Stimulated activated CD4-positive, alpha-beta T cell treated with anti-CD3 and anti-CD28 coated beads, Interleukin-2, amount 100 ng/mL, for 48 hours (primary cell): ENCODE results near the gene DNAJC21.
"Not testable (repeated sequence)": the region's sequence is repeated elsewhere in the genome, so short reads cannot be mapped to it uniquely, and the experiment has no call there.

Source experiments
- DNase-seq, 2 donors: peaks; one replicate each; pipeline ENCODE4 v3.0.0-alpha.2; 2020

Gene DNAJC21

GRCh38 chr5:34929134-34929719 is at the start of gene DNAJC21:
TSS of gene DNAJC21 (plus strand) at chr5:34929559. CDS start at chr5:34929820, 261 bp downstream.
- peak; percentile 97 for DNase-seq

- DNase-seq = no peak
Observed at GRCh38 chr5:34881246-34881645, 48.1 kb upstream of the DNAJC21 start.

GRCh38 chr5:34886392-34887119 is 42.8 kb upstream of the DNAJC21 start:
- no peak for DNase-seq

- DNase-seq = no peak
Observed at GRCh38 chr5:34889394-34889793, 40.0 kb upstream of the DNAJC21 start.

GRCh38 chr5:34891981-34892380 is 37.4 kb upstream of the DNAJC21 start:
- no peak for DNase-seq

GRCh38 chr5:34892414-34892813 is 36.9 kb upstream of the DNAJC21 start:
- no peak for DNase-seq

- no peak for DNase-seq
Observed at GRCh38 chr5:34894716-34895115, 34.6 kb upstream of the DNAJC21 start.

GRCh38 chr5:34895641-34896419 is 33.5 kb upstream of the DNAJC21 start:
- no peak for DNase-seq

- DNase-seq = no peak
Observed at GRCh38 chr5:34897646-34898045, 31.7 kb upstream of the DNAJC21 start.

- DNase-seq = peak; percentile 45 to 50
Observed at GRCh38 chr5:34898258-34898895, 31.0 kb upstream of the DNAJC21 start.

- no peak for DNase-seq
Observed at GRCh38 chr5:34899066-34899465, 30.3 kb upstream of the DNAJC21 start.

- no peak for DNase-seq
Observed at GRCh38 chr5:34900652-34901051, 28.7 kb upstream of the DNAJC21 start.

GRCh38 chr5:34903260-34903659 is 26.1 kb upstream of the DNAJC21 start:
- no peak for DNase-seq

GRCh38 chr5:34905564-34905963 is 23.8 kb upstream of the DNAJC21 start:
- DNase-seq = no peak

GRCh38 chr5:34913072-34913471 is 16.3 kb upstream of the DNAJC21 start:
- DNase-seq = no peak

- DNase-seq = peak; percentile 7 to 10
Observed at GRCh38 chr5:34914671-34915138, 14.7 kb upstream of the DNAJC21 start.

- DNase-seq = peak; percentile 87 to 91
Observed at GRCh38 chr5:34915139-34915855, 14.1 kb upstream of the DNAJC21 start, which contains the start of the genes BRIX1 and RAD1. TSS of gene BRIX1 (plus strand) at chr5:34915711. CDS start at chr5:34915739, 28 bp downstream. TSS of gene RAD1 (minus strand) at chr5:34915504. CDS start at chr5:34914892, 612 bp downstream.

- DNase-seq = peak; percentile 11 to 19
Observed at GRCh38 chr5:34915856-34916192, 13.5 kb upstream of the DNAJC21 start.

GRCh38 chr5:34916518-34916917 is 12.8 kb upstream of the DNAJC21 start:
- no peak for DNase-seq

- DNase-seq = no peak
Observed at GRCh38 chr5:34918025-34918424, 11.3 kb upstream of the DNAJC21 start.

- DNase-seq = no peak
Observed at GRCh38 chr5:34919077-34919476, 10.3 kb upstream of the DNAJC21 start.

- DNase-seq = not testable (repeated sequence)
Observed at GRCh38 chr5:34923256-34923655, 6.1 kb upstream of the DNAJC21 start.
